Measurements from ENCODE around the gene DHRS12. TPM values are rescaled to one million over a fixed set of nuclear protein-coding genes. Genes with fewer than 3 reads are reported as not detected.

DHRS12 gene
- total RNA-seq, 1 experiment from 2014 or later = 10.2 TPM

GRCh38 chr13:51723529-51723928 is 80.4 kb downstream of the DHRS12 start:
- peaks cover 14% of the 10 kb centered on the region for H3K4me1 Mint-ChIP-seq
- H3K4me3 Mint-ChIP-seq = no peak overlapping the region
- DNase-seq (ENCODE audit: low spot score) (no peak), ATAC-seq (no peak)
- ChIA-PET CTCF (no interaction called here), POLR2A (no interaction called here)
- no peak for TF ChIP-seq SOX15 (CRISPR knock-in tag; IDR thresholded peaks at IDR 0.05)
- TF ChIP-seq NR2C2 (CRISPR knock-in tag; IDR thresholded peaks at IDR 0.05) = no peak
- no peak for TF ChIP-seq CTCF (IDR thresholded peaks at IDR 0.05)
- no peak for TF ChIP-seq ATF6 (CRISPR knock-in tag; IDR thresholded peaks at IDR 0.05)
- no peak for TF ChIP-seq ZNF121 (CRISPR knock-in tag; IDR thresholded peaks at IDR 0.05)
- TF ChIP-seq IRF1 (CRISPR knock-in tag; IDR thresholded peaks at IDR 0.05) = no peak
- no peak for TF ChIP-seq E2F5 (CRISPR knock-in tag; IDR thresholded peaks at IDR 0.05)
- H3K9me3 Mint-ChIP-seq = no peaks in the 10 kb centered on the region
- H3K27ac Mint-ChIP-seq = no peak overlapping the region; the same call in 1 of the 2 replicates
- no peaks in the 10 kb centered on the region for H3K27me3 Mint-ChIP-seq (ENCODE audit: low read depth)
- H3K36me3 Mint-ChIP-seq = peaks cover 8% of the 10 kb centered on the region

GRCh38 chr13:51721496-51721895 is 82.5 kb downstream of the DHRS12 start:
- Mint-ChIP-seq H3K36me3 (no peaks in the 10 kb centered on the region; the same call in 1 of the 2 replicates), H3K27ac (no peak overlapping the region), H3K27me3 (ENCODE audit: low read depth) (no peaks in the 10 kb centered on the region), H3K9me3 (no peaks in the 10 kb centered on the region), H3K4me1 (peaks cover 14% of the 10 kb centered on the region), H3K4me3 (no peak overlapping the region)
- peak; percentile 38 for ATAC-seq
- ChIA-PET CTCF (no interaction called here), POLR2A (no interaction called here)
- no peak for DNase-seq (ENCODE audit: low spot score)
- TF ChIP-seq ETV6 (CRISPR knock-in tag; IDR thresholded peaks at IDR 0.05) (no peak), SOX15 (CRISPR knock-in tag; IDR thresholded peaks at IDR 0.05) (no peak), CREM (CRISPR knock-in tag; IDR thresholded peaks at IDR 0.05) (no peak), SMAD3 (CRISPR knock-in tag; IDR thresholded peaks at IDR 0.05; ENCODE audit: borderline replicate concordance) (no peak), GTF2I (CRISPR knock-in tag; conservative IDR thresholded peaks at IDR 0.05) (no peak), ZBTB43 (CRISPR knock-in tag; IDR thresholded peaks at IDR 0.05) (no peak), NR1H2 (CRISPR knock-in tag; IDR thresholded peaks at IDR 0.05) (no peak), NFE2L1 (CRISPR knock-in tag; IDR thresholded peaks at IDR 0.05) (no peak)
- TF ChIP-seq, protein P1, sequence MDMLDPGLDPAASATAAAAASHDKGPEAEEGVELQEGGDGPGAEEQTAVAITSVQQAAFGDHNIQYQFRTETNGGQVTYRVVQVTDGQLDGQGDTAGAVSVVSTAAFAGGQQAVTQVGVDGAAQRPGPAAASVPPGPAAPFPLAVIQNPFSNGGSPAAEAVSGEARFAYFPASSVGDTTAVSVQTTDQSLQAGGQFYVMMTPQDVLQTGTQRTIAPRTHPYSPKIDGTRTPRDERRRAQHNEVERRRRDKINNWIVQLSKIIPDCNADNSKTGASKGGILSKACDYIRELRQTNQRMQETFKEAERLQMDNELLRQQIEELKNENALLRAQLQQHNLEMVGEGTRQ (CRISPR knock-in tag; IDR thresholded peaks at IDR 0.05) = no peak

DNA sequence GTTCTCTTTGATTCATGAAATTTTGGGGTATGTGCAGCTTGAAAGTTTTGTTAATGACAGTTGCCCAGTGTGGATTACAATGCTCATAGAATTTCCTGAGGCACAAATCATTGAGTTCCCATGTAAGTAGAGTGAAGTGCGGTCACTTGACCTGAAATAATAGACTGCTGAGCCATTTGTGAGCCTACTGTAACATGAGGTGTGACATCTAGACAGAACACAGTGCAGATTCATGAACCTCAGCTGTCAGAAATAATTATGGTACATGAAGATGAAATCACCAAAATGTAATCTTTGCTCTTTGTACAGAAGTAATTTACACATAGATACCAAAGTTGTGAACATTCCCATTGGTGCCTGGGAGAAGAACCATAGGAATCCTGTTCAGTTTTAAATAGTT is 84.6 kb downstream of the DHRS12 start:
- H3K27me3 Mint-ChIP-seq (ENCODE audit: low read depth) = no peaks in the 10 kb centered on the region
- POLR2A ChIA-PET = no interaction called here
- no peak overlapping the region for H3K4me3 Mint-ChIP-seq
- no peak overlapping the region for H3K27ac Mint-ChIP-seq
- peaks cover 14% of the 10 kb centered on the region for H3K4me1 Mint-ChIP-seq
- ATAC-seq (no peak), DNase-seq (ENCODE audit: low spot score) (no peak)
- no peaks in the 10 kb centered on the region for H3K36me3 Mint-ChIP-seq
- H3K9me3 Mint-ChIP-seq = no peaks in the 10 kb centered on the region
- CTCF ChIA-PET = interaction anchor here (1.3 kb wide), 1 partner anchor 75 kb away, joined by 4 read pairs; no protein-coding TSS in a partner anchor
- TF ChIP-seq SOX15 (CRISPR knock-in tag; IDR thresholded peaks at IDR 0.05) (no peak), HMGA2 (CRISPR knock-in tag; IDR thresholded peaks at IDR 0.05) (no peak), ZNF121 (CRISPR knock-in tag; IDR thresholded peaks at IDR 0.05) (no peak), PRRX2 (CRISPR knock-in tag; IDR thresholded peaks at IDR 0.05) (no peak), CBFB (CRISPR knock-in tag; IDR thresholded peaks at IDR 0.05; ENCODE audit: low read depth) (no peak), TEAD4 (CRISPR knock-in tag; IDR thresholded peaks at IDR 0.05) (no peak), ERG (CRISPR knock-in tag; IDR thresholded peaks at IDR 0.05) (no peak), GABPB1 (CRISPR knock-in tag; IDR thresholded peaks at IDR 0.05) (no peak), OVOL2 (CRISPR knock-in tag; IDR thresholded peaks at IDR 0.05; ENCODE audit: borderline replicate concordance) (no peak), RELA (CRISPR knock-in tag; IDR thresholded peaks at IDR 0.05; ENCODE audit: borderline replicate concordance) (no peak)

Measured in WTC11 (cell line).